ENCODE results near the gene KRT14.
"Not testable (repeated sequence)": the region's sequence is repeated elsewhere in the genome, so short reads cannot be mapped to it uniquely, and the experiment has no call there.

The KRT14 gene

GRCh38 chr17:41619036-41619926 is 32.6 kb upstream of the KRT14 start:
- FAIRE-seq (no peak), DNase-seq (ENCODE audit: insufficient read length) (no peak)
- TF ChIP-seq TAF1 (IDR thresholded peaks at IDR 0.05; ENCODE audit: borderline replicate concordance, low read depth, low read length) (no peak), POLR2AphosphoS5 (IDR thresholded peaks at IDR 0.05; ENCODE audit: low read depth, low read length) (no peak), POLR2A (IDR thresholded peaks at IDR 0.05; ENCODE audit: low read depth, low read length) (no peak)

DNA sequence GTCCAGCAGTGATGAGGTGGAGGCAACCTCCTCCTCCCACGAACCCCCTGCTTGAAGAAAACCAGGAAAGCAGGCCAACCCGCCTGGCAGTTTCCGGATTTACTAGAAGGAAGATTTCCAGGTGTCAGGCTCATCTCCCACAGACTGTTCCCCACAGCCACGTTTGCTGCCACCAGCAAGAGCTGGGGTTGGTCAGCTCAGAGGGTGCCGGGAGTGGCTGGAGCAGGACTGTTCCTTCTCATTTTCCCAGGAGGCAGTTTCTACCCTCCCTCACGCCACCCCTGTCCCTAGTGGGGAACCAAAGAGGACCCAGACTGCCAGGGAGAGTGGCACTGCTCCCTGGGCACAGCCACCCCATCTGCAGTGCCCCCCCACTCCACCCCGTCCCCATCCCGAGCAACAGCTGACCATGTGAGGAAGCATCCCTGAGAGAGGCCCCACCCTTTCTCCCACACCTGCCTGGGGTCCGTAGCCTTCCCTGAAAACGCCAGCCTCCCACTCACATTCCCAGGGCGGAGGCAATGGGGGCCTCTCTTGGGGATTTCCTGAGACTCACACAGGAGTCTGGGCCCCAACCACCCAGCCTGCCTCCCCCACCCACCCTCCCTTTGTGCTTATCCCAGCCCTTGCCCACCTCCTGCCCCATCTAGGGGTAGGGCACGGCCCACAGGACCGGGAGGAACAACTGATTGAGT is 31.8 kb upstream of the KRT14 start:
- FAIRE-seq (no peak), DNase-seq (ENCODE audit: insufficient read length) (no peak)
- TF ChIP-seq POLR2AphosphoS5 (IDR thresholded peaks at IDR 0.05; ENCODE audit: low read depth, low read length) (no peak), POLR2A (IDR thresholded peaks at IDR 0.05; ENCODE audit: low read depth, low read length) (no peak)

- DNase-seq (ENCODE audit: insufficient read length) (no peak), FAIRE-seq (no peak)
- TF ChIP-seq POLR2AphosphoS5 (IDR thresholded peaks at IDR 0.05; ENCODE audit: low read depth, low read length) (no peak), POLR2A (IDR thresholded peaks at IDR 0.05; ENCODE audit: low read depth, low read length) (no peak), TAF1 (IDR thresholded peaks at IDR 0.05; ENCODE audit: borderline replicate concordance, low read depth, low read length) (no peak)
Measured at GRCh38 chr17:41617698-41618097, 31.0 kb upstream of the KRT14 start.

GRCh38 chr17:41617136-41617535 is 30.4 kb upstream of the KRT14 start:
- no peak for TF ChIP-seq TAF1 (IDR thresholded peaks at IDR 0.05; ENCODE audit: borderline replicate concordance, low read depth, low read length)
- no peak for TF ChIP-seq POLR2A (IDR thresholded peaks at IDR 0.05; ENCODE audit: low read depth, low read length)
- no peak for TF ChIP-seq POLR2AphosphoS5 (IDR thresholded peaks at IDR 0.05; ENCODE audit: low read depth, low read length)
- no peak for DNase-seq (ENCODE audit: insufficient read length)
- no peak for FAIRE-seq

DNA sequence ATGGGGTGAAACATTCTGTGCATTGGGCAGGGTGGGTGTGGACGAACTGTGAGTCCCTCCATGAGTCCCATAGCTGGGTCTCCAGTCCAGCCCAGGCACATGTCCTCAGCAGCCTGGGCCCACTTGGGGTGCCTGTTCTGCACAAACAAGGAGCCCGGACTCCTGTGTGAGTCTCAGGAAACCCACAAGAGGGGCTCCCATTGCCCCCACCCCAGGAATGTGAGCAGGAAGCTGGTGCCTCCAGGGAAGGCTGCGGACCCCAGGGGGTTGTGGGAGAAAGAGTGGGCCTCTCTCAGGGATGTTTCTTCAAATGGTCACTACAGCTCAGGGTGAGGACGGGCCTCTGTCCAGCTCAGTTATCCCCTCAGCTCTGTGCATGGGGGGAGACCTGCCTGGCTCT is 29.8 kb upstream of the KRT14 start:
- FAIRE-seq; DNase-seq (ENCODE audit: insufficient read length): not testable (repeated sequence)

DNA sequence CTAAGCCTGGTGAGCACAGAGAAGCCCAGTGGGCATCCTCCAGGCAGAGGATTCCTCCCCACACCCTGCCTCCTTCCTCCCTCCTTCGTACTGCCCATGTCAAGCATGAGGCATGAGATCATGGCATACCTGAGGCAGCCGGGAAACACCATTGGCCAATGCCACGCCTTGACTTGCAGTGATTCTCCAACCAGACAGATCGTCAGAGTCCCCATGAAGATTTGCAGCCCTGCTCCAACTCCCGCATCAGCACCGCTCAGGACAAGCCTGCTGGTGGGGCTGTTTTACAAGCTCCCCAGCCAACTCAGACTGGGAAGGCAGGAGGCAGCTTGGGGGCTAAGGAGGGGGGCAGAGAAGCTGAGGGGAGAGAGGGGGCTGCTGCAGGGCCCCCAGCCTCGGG is 28.8 kb upstream of the KRT14 start:
- FAIRE-seq, result no peak
- no peak for DNase-seq (ENCODE audit: insufficient read length)
- TF ChIP-seq POLR2AphosphoS5 (IDR thresholded peaks at IDR 0.05; ENCODE audit: low read depth, low read length), result no peak
- TF ChIP-seq TAF1 (IDR thresholded peaks at IDR 0.05; ENCODE audit: borderline replicate concordance, low read depth, low read length), result no peak
- no peak for TF ChIP-seq POLR2A (IDR thresholded peaks at IDR 0.05; ENCODE audit: low read depth, low read length)

DNA sequence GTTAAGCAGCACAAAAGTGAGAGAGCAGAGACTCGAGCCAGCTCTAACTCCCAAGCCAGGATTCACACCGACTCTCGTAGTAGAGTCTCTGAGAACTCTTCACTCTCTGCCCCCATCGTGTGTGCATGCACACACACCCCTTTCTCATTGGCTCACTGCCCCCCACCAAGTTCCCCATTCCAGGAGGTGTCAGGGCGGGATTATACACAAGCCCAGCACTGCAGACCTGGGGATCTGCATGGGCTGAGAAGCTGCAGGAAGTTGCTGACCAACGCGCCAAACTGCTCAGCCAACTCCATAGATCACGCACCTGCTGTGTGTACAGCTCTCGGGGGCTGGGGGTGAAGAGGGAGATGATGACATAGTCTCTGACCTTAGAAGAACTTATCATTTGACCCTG is 28.1 kb upstream of the KRT14 start:
- FAIRE-seq; DNase-seq (ENCODE audit: insufficient read length): not testable (repeated sequence)

GRCh38 chr17:41614098-41614497 is 27.4 kb upstream of the KRT14 start:
- DNase-seq (ENCODE audit: insufficient read length) (no peak), FAIRE-seq (no peak)
- TF ChIP-seq POLR2AphosphoS5 (IDR thresholded peaks at IDR 0.05; ENCODE audit: low read depth, low read length), result no peak
- TF ChIP-seq TAF1 (IDR thresholded peaks at IDR 0.05; ENCODE audit: borderline replicate concordance, low read depth, low read length), result no peak
- TF ChIP-seq POLR2A (IDR thresholded peaks at IDR 0.05; ENCODE audit: low read depth, low read length), result no peak

DNA sequence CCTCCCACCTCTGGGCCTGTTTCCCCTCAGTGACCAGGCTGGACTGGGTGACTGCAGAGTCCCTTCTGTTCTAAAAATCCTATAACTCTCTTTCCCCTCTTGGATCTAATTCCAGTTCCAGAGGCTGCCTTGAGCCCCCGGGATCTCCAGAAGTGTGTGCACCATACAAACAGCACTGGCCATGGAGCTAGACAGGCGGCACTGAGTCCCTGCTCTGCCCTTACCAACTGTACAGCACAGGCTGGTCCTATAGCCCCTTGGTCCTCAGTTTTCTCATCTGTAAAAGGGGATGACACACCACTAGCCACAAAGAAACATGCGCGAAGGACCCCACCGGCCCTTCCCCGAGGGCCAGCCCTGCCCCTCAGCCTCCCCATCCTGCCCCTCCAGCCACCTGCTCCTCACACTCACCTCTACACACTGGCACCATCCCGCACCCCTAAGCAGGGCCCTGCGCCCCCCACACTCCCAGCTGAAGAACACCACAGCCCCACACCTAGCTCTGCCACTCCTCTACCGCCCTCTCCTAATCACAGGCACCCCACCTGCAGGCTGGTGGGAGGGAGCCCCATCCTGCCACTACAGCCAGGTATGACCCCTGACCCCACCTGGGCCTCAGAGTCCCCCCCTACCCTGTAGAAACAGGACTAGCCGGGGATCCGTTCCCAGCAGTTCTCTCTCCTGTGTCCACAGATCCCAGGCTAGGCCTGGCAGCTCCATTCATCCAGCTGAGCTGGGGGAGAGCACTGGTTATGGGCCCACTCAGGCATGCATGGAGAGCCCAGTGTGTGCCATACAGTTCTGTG is 26.8 kb upstream of the KRT14 start:
- FAIRE-seq, result no peak
- DNase-seq (ENCODE audit: insufficient read length), result no peak
- TF ChIP-seq POLR2A (IDR thresholded peaks at IDR 0.05; ENCODE audit: low read depth, low read length) (no peak), POLR2AphosphoS5 (IDR thresholded peaks at IDR 0.05; ENCODE audit: low read depth, low read length) (no peak), TAF1 (IDR thresholded peaks at IDR 0.05; ENCODE audit: borderline replicate concordance, low read depth, low read length) (no peak)

GRCh38 chr17:41612376-41613160 is 25.9 kb upstream of the KRT14 start, which contains the start of gene KRT16:
Gene KRT16 (minus strand): TSS chr17:41612767. CDS start chr17:41612688, 79 bp downstream.
- not testable (repeated sequence) for DNase-seq (ENCODE audit: insufficient read length); FAIRE-seq

- TF ChIP-seq POLR2A (IDR thresholded peaks at IDR 0.05; ENCODE audit: low read depth, low read length) (no peak), POLR2AphosphoS5 (IDR thresholded peaks at IDR 0.05; ENCODE audit: low read depth, low read length) (no peak), TAF1 (IDR thresholded peaks at IDR 0.05; ENCODE audit: borderline replicate concordance, low read depth, low read length) (no peak)
- DNase-seq (ENCODE audit: insufficient read length), result no peak
- FAIRE-seq, result no peak
Measured at GRCh38 chr17:41610965-41611640, 24.4 kb upstream of the KRT14 start.

DNA sequence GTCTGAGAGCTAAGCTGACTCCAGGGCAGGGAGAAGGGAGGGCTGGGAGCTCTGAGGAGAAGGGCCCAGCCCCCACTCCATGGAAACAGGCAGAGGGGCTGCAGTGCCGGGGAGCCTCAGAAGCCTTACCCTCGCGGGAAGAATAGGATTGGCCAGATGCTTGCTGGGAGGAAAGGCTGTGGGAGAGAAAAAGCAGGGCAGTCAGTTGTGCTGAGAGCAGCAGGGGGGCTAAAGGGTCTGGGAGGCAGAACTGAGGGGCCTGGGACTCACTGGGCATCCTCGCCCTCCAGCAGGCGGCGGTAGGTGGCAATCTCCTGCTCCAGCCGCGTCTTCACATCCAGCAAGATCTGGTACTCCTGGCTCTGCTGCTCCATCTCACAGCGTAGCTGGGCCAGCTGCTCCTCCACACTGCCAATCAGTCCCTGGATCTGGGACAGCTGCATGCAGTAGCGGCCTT is 23.4 kb upstream of the KRT14 start:
- FAIRE-seq; DNase-seq (ENCODE audit: insufficient read length): not testable (repeated sequence)

DNA sequence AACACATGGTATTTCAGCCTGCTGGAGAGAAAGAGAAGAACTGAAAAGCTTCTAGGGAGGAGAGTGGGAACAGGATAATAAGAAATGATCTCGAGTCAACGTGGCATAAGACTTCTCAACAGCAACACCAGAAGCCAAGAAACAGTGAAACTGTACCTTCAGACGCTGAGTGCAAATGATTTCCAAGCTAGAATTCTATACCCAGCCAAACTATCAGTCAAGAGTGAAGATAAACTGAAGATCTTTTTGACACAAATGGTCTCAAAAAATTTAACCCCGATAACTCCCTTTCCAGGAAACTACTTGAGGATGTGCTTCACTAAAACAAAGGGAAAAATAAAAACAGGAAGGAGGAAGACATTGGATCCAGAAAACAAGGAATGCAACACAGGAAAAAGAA is 20.2 kb upstream of the KRT14 start:
- not testable (repeated sequence) for FAIRE-seq; DNase-seq (ENCODE audit: insufficient read length)
